WERI-Rb-1 (cell line): ENCODE results near the gene ARID3A.
A peak's percentile ranks its signal among the peaks of the same experiment; 100 is the strongest.

Source experiments
- DNase-seq: peaks from one replicate; pipeline ENCODE4 v3.0.0-alpha.2; 2020
- H3K27ac ChIP-seq: fragments of 250-450 bp; sonication (Bioruptor Pico); 2 replicates; pipeline ENCODE4 v1.5.1; 2020; ENCODE audit warnings: mild to moderate bottlenecking, moderate library complexity
- H3K27me3 ChIP-seq: fragments of 250-450 bp; sonication (Bioruptor Pico); 2 replicates; pipeline ENCODE4 v1.5.1; 2021; ENCODE audit warnings: mild to moderate bottlenecking, low read depth, moderate library complexity; ENCODE audit not compliant: insufficient read depth, severe bottlenecking
- H3K36me3 ChIP-seq: fragments of 250-450 bp; sonication (Bioruptor Pico); 2 replicates; pipeline ENCODE4 v1.5.1; 2020; ENCODE audit warnings: mild to moderate bottlenecking, moderate library complexity
- H3K4me3 ChIP-seq: 2 replicates; pipeline ENCODE4 v1.5.1; 2011; ENCODE audit warnings: low read depth, mild to moderate bottlenecking, control low read depth, low read length
- H3K9me3 ChIP-seq: fragments of 250-450 bp; sonication (Bioruptor Pico); 2 replicates; pipeline ENCODE4 v1.5.1; 2021; ENCODE audit warnings: mild to moderate bottlenecking, moderate library complexity; ENCODE audit not compliant: severe bottlenecking
- CTCF ChIP-seq: IDR thresholded peaks from 2 replicates; pipeline ENCODE4 v1.5.1; 2011; ENCODE audit warnings: low read depth, mild to moderate bottlenecking, control low read depth, inconsistent platforms, low read length

The ARID3A gene

GRCh38 chr19:944663-945241, 18.9 kb downstream of the ARID3A start:
- Histone ChIP-seq H3K36me3 (peaks cover 18% of the 10 kb centered on the region), H3K4me3 (no peak overlapping the region), H3K27ac (no peak overlapping the region), H3K27me3 (no peaks in the 10 kb centered on the region), H3K9me3 (no peaks in the 10 kb centered on the region)
- TF ChIP-seq CTCF: no peak
- no peak for DNase-seq

- H3K9me3 ChIP-seq: no peaks in the 10 kb centered on the region
- H3K27ac ChIP-seq: no peak overlapping the region
- DNase-seq: no peak
- no peaks in the 10 kb centered on the region for H3K27me3 ChIP-seq
- peaks cover 17% of the 10 kb centered on the region for H3K36me3 ChIP-seq
- no peak for TF ChIP-seq CTCF
- no peak overlapping the region for H3K4me3 ChIP-seq
Observed at GRCh38 chr19:945401-946252, 19.8 kb downstream of the ARID3A start.

- H3K27ac ChIP-seq: no peak overlapping the region
- no peak overlapping the region for H3K4me3 ChIP-seq
- TF ChIP-seq CTCF: no peak
- H3K27me3 ChIP-seq: no peaks in the 10 kb centered on the region
- H3K9me3 ChIP-seq: no peaks in the 10 kb centered on the region
- H3K36me3 ChIP-seq: peaks cover 17% of the 10 kb centered on the region
- no peak for DNase-seq
Observed at GRCh38 chr19:947090-947706, 21.4 kb downstream of the ARID3A start.

GRCh38 chr19:947707-948539, 22.1 kb downstream of the ARID3A start:
- peaks cover 14% of the 10 kb centered on the region for H3K36me3 ChIP-seq
- H3K27ac ChIP-seq: no peak overlapping the region; the same call in 1 of the 2 replicates
- no peak for TF ChIP-seq CTCF
- no peaks in the 10 kb centered on the region for H3K9me3 ChIP-seq
- no peak overlapping the region for H3K4me3 ChIP-seq
- H3K27me3 ChIP-seq: no peaks in the 10 kb centered on the region
- no peak for DNase-seq

DNA sequence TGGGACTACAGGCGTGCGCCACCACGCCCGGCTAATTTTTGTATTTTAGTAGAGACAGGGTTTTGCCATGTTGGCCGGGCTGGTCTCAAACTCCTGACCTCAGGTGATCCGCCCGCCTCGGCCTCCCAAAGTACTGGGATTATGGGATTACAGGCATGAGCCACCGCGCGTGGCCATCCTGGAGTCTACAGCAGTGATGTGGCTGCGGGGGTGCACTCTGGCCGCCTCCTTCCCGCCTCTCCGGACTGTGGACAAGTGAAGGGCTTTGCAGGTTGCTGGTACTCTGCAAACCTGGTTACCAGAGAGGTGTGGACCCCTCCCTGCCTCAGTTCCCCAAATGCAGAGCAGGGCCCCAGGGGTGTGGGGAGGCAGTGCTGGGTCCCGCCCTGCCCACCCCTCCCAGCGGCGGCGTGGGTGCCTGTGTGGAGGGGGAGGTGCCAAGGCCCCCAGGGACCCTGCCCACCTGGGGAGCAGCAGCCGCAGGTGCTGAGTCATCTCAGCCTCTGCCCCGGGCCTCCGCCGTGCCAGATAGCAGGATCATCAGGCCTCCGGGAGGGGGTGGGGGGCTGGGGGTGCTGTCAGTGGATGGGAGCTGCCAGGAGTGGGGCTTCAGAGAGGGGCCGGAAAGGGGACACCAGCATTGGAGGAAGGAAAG, 23.1 kb downstream of the ARID3A start:
- Histone ChIP-seq H3K4me3 (no peak overlapping the region), H3K9me3 (no peaks in the 10 kb centered on the region), H3K27ac (peak overlapping the region; percentile 46), H3K36me3 (peaks cover 13% of the 10 kb centered on the region), H3K27me3 (no peaks in the 10 kb centered on the region)
- no peak for TF ChIP-seq CTCF
- DNase-seq: peak; percentile 82
